PC-3 (cell line): ENCODE measurements around the gene TBX18. TPM values are rescaled to one million over a fixed set of nuclear protein-coding genes. Genes with fewer than 3 reads are reported as not detected.

Experiments
- ATAC-seq: fragments of 200-7000 bp; cut with Tn5 transposase; 2 replicates; pipeline ENCODE4 v1.9.1; 2020; ENCODE audit warnings: mild to moderate bottlenecking, moderate library complexity
- BruUV-seq: library from RNA; stranded (reverse); fragments of 400-500 nt; replicated peaks from 2 replicates; lab custom pipeline; 2021; lab: Mats Ljungman, UMichigan
- CTCF ChIA-PET: fragments of 300-600 bp; sonication (Branson Sonifier 250); formaldehyde crosslinking; loops from one replicate; lab custom pipeline; 2022; ENCODE audit warnings: antibody characterized with exemption; lab: Charles Lee
- POLR2A ChIA-PET: fragments of 300-600 bp; sonication (Branson Sonifier 250); formaldehyde crosslinking; loops from one replicate; lab custom pipeline; 2022; ENCODE audit warnings: antibody characterized with exemption; ENCODE audit not compliant: unreplicated experiment; lab: Charles Lee
- DNase-seq: peaks from one replicate; pipeline ENCODE4 v3.0.0-alpha.2; 2015
- H2AFZ ChIP-seq: fragments of 300-600 bp; sonication (generic); 2 replicates; pipeline ENCODE4 v1.6.0; 2016; ENCODE audit warnings: antibody characterized with exemption, low read length
- H3F3A ChIP-seq: fragments of 300-600 bp; sonication (generic); one replicate; pipeline ENCODE4 v1.6.0; 2017; ENCODE audit warnings: antibody characterized with exemption, low read length, control low read depth, mild to moderate bottlenecking; ENCODE audit not compliant: unreplicated experiment
- H3K27ac ChIP-seq: fragments of 300-600 bp; sonication (generic); 2 replicates; pipeline ENCODE4 v1.5.1; 2016; ENCODE audit warnings: mild to moderate bottlenecking, low read length
- H3K27me3 ChIP-seq: fragments of 300-600 bp; sonication (generic); 2 replicates; pipeline ENCODE4 v1.6.1; 2016; ENCODE audit warnings: low read length, mixed read lengths
- H3K36me3 ChIP-seq: fragments of 300-600 bp; sonication (generic); 2 replicates; pipeline ENCODE4 v1.6.1; 2016; ENCODE audit warnings: low read depth, mixed run types, low read length, mixed read lengths
- H3K4me1 ChIP-seq: fragments of 300-600 bp; sonication (generic); 2 replicates; pipeline ENCODE4 v1.5.1; 2016; ENCODE audit warnings: low read length; ENCODE audit not compliant: insufficient read depth
- H3K4me2 ChIP-seq: fragments of 300-600 bp; sonication (generic); 2 replicates; pipeline ENCODE4 v1.6.0; 2016; ENCODE audit warnings: low read length
- H3K4me3 ChIP-seq: fragments of 300-600 bp; sonication (generic); 2 replicates; pipeline ENCODE4 v1.5.1; 2016; ENCODE audit warnings: mild to moderate bottlenecking, low read length, mixed read lengths
- H3K79me2 ChIP-seq: fragments of 300-600 bp; sonication (generic); 2 replicates; pipeline ENCODE4 v1.6.1; 2017; ENCODE audit warnings: low read length, mixed read lengths
- H3K9ac ChIP-seq: fragments of 300-600 bp; sonication (generic); 2 replicates; pipeline ENCODE4 v1.6.0; 2016; ENCODE audit warnings: mild to moderate bottlenecking, low read length
- H3K9me2 ChIP-seq: fragments of 300-600 bp; sonication (generic); replicated peaks from 2 replicates; pipeline ENCODE4 v1.6.1; 2016; ENCODE audit warnings: mixed run types, low read length, mixed read lengths
- H3K9me3 ChIP-seq: fragments of 300-600 bp; sonication (generic); 2 replicates; pipeline ENCODE4 v1.6.1; 2016; ENCODE audit warnings: low read length, mixed read lengths
- H4K20me1 ChIP-seq: fragments of 300-600 bp; sonication (generic); 2 replicates; pipeline ENCODE4 v1.6.1; 2016; ENCODE audit warnings: low read length, mixed read lengths
- EZH2 ChIP-seq: fragments of 300-600 bp; sonication (generic); IDR thresholded peaks from one replicate; pipeline ENCODE4 v1.6.1; 2017; ENCODE audit warnings: antibody characterized with exemption, mild to moderate bottlenecking, low read length; ENCODE audit not compliant: unreplicated experiment
- EZH2phosphoT487 ChIP-seq: fragments of 300-600 bp; sonication (generic); IDR thresholded peaks from 2 replicates; pipeline ENCODE4 v1.6.1; 2018; ENCODE audit warnings: mild to moderate bottlenecking, antibody characterized with exemption, low read length, borderline replicate concordance
- intact Hi-C: fragments of 100-400 bp; cut with micrococcal nuclease; formaldehyde crosslinking; loops from 2 replicates; pipeline ENCODE4 v1.9.0; 2023
- total RNA-seq: library from RNA; depleted of rRNA; stranded (reverse); fragments of >200 nt; gene quantifications from 2 replicates; pipeline ENCODE4 v1.2.3, GENCODE V29; 2014
- TF ChIP-seq, protein P1 (sequence below): fragments of 300-600 bp; sonication (generic); conservative IDR thresholded peaks from 2 replicates; pipeline ENCODE4 v1.5.1; 2017; ENCODE audit warnings: antibody characterized with exemption, low read depth, mild to moderate bottlenecking, low read length

Gene TBX18
- total RNA-seq, 1 experiment from 2014 or later = not detected

DNA sequence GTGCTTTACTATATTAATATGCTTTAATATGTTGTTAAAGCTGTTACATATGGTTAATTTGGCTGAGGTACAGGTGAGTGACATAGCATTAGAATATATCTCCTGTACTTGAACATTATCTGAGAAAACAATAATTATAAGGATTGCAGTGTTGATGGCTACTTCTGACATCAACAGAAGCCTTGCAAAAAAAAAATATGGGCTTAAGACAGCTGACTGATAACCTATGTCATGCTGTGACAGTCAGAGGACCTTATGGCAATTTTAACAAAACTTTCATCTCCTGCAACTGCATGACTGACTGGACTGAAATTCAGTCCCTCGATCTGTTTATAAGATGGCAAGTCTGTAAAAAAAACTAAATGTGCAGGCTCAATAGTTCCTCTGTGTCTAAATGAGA is 27.5 kb upstream of the TBX18 start:
- Histone ChIP-seq H3K27ac (no peak overlapping the region), H3K9me3 (no peaks in the 10 kb centered on the region), H2AFZ (no peak overlapping the region), H3K4me2 (no peak overlapping the region), H3K79me2 (no peaks in the 10 kb centered on the region), H3K9ac (no peak overlapping the region), H3K27me3 (peaks cover 15% of the 10 kb centered on the region; the same call in 1 of the 2 replicates), H3F3A (no peaks in the 10 kb centered on the region), H4K20me1 (no peaks in the 10 kb centered on the region), H3K4me1 (peaks cover 6% of the 10 kb centered on the region; the same call in 1 of the 2 replicates), H3K9me2 (no peaks in the 10 kb centered on the region), H3K36me3 (no peaks in the 10 kb centered on the region), H3K4me3 (no peak overlapping the region)
- DNase-seq (no peak), ATAC-seq (no peak)
- ChIA-PET CTCF (no interaction called here), POLR2A (no interaction called here)
- TF ChIP-seq EZH2phosphoT487 (no peak), EZH2 (no peak)
- TF ChIP-seq, protein P1, sequence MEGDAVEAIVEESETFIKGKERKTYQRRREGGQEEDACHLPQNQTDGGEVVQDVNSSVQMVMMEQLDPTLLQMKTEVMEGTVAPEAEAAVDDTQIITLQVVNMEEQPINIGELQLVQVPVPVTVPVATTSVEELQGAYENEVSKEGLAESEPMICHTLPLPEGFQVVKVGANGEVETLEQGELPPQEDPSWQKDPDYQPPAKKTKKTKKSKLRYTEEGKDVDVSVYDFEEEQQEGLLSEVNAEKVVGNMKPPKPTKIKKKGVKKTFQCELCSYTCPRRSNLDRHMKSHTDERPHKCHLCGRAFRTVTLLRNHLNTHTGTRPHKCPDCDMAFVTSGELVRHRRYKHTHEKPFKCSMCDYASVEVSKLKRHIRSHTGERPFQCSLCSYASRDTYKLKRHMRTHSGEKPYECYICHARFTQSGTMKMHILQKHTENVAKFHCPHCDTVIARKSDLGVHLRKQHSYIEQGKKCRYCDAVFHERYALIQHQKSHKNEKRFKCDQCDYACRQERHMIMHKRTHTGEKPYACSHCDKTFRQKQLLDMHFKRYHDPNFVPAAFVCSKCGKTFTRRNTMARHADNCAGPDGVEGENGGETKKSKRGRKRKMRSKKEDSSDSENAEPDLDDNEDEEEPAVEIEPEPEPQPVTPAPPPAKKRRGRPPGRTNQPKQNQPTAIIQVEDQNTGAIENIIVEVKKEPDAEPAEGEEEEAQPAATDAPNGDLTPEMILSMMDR = no peak
- intact Hi-C loops = no loop called here
- BruUV-seq = no TSS peak

DNA sequence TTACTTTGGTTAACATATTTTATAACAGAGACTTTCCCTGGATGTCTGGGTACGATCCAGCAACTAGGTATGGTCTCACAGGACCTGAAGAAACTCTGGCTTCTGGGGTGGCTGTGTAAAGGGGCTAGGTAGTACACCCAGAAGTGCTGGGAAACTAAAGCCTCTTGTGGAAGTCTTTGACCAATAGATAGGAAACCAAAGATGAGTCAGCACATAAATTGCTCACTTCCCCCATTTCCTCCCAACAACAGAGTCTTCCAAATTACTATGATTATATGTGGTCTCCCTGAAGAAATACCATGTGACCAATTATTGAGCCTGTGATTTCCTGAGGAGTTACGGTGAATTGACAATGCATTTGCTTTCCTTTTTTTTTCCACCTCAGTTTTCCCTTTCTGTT is 26.8 kb upstream of the TBX18 start:
- no peaks in the 10 kb centered on the region for H3K9me3 ChIP-seq
- ChIA-PET POLR2A (no interaction called here), CTCF (no interaction called here)
- ATAC-seq (peak; percentile 33; the same call in 1 of the 2 replicates), DNase-seq (peak; percentile 38)
- no peaks in the 10 kb centered on the region for H3F3A ChIP-seq
- peaks cover 18% of the 10 kb centered on the region for H3K27me3 ChIP-seq
- no peak overlapping the region for H3K4me3 ChIP-seq
- no peaks in the 10 kb centered on the region for H3K36me3 ChIP-seq
- H3K4me2 ChIP-seq = no peak overlapping the region
- TF ChIP-seq, protein P1 = no peak
- TF ChIP-seq EZH2phosphoT487 (no peak), EZH2 (no peak)
- no peak overlapping the region for H2AFZ ChIP-seq
- H3K9me2 ChIP-seq = no peaks in the 10 kb centered on the region
- H3K9ac ChIP-seq = no peak overlapping the region
- no TSS peak for BruUV-seq
- H3K27ac ChIP-seq = no peak overlapping the region
- H4K20me1 ChIP-seq = no peaks in the 10 kb centered on the region
- intact Hi-C loops = no loop called here
- H3K4me1 ChIP-seq = peaks cover 6% of the 10 kb centered on the region; the same call in 1 of the 2 replicates
- H3K79me2 ChIP-seq = no peaks in the 10 kb centered on the region

DNA sequence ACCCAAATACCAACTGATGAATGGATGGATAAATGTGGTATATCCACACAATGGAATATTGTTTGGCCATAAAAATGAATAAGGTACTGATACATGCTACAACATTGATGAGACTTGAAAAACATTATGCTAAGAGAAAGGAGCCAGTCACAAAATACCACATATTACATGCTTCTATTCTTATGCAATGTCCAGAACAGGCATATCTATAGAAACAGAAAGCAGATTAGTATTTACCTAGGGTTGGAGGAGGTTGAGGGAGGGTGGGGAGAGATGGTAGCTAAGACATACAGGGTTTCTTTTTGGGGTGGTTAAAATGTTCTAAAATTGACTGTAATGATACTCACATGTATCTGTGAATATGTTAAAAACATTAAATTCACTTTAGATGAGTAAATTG is 24.8 kb upstream of the TBX18 start:
- TF ChIP-seq, protein P1 = no peak
- no peak for TF ChIP-seq EZH2
- TF ChIP-seq EZH2phosphoT487 = no peak
- Histone ChIP-seq H3K9me2 (no peaks in the 10 kb centered on the region), H3K4me3 (no peak overlapping the region), H3K9ac (no peak overlapping the region), H3K4me1 (peaks cover 6% of the 10 kb centered on the region; the same call in 1 of the 2 replicates), H3K27ac (no peak overlapping the region), H3K9me3 (no peaks in the 10 kb centered on the region), H3K79me2 (no peaks in the 10 kb centered on the region), H3K36me3 (no peaks in the 10 kb centered on the region), H2AFZ (no peak overlapping the region), H3F3A (no peaks in the 10 kb centered on the region), H3K4me2 (no peak overlapping the region), H4K20me1 (no peaks in the 10 kb centered on the region), H3K27me3 (peaks cover 38% of the 10 kb centered on the region)
- no TSS peak for BruUV-seq
- no peak for DNase-seq
- no peak for ATAC-seq
- intact Hi-C loops = no loop called here
- ChIA-PET CTCF (no interaction called here), POLR2A (no interaction called here)
